Measurements from ENCODE around the gene CEP57.

DNA sequence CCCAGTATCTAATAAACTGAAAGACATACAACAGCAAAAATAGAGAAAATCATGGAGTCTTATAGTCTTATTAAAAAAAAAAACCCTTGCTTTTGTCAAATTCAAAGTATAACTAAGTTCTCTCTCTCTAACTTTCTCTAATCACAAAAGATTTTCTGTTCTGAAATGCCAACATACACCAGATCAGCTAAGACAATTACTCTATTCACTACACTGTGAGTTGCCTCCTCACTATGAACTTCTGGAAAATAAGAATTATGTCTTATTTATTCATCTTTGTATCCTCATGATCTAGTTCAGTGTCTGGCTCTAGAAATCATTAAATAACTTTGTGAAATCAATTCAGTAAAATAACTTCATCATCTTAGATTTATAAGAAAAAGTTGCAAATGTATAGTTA, 13.4 kb upstream of the CEP57 start:
- TF ChIP-seq, protein P1, sequence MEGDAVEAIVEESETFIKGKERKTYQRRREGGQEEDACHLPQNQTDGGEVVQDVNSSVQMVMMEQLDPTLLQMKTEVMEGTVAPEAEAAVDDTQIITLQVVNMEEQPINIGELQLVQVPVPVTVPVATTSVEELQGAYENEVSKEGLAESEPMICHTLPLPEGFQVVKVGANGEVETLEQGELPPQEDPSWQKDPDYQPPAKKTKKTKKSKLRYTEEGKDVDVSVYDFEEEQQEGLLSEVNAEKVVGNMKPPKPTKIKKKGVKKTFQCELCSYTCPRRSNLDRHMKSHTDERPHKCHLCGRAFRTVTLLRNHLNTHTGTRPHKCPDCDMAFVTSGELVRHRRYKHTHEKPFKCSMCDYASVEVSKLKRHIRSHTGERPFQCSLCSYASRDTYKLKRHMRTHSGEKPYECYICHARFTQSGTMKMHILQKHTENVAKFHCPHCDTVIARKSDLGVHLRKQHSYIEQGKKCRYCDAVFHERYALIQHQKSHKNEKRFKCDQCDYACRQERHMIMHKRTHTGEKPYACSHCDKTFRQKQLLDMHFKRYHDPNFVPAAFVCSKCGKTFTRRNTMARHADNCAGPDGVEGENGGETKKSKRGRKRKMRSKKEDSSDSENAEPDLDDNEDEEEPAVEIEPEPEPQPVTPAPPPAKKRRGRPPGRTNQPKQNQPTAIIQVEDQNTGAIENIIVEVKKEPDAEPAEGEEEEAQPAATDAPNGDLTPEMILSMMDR (IDR thresholded peaks at IDR 0.05), result no peak
- no peak for TF ChIP-seq POLR2A (IDR thresholded peaks at IDR 0.05)
